GM23338 (cell line): ENCODE data around the gene CD2. TPM values are rescaled to one million over a fixed set of nuclear protein-coding genes. Genes with fewer than 3 reads are reported as not detected.
A peak's percentile ranks its signal among the peaks of the same experiment; 100 is the strongest.

ENCODE experiments used
- ATAC-seq: fragments of 200-7000 bp; cut with Tn5 transposase; 3 replicates; pipeline ENCODE4 v1.9.1; 2020
- DNase-seq: peaks from one replicate; pipeline ENCODE4 v3.0.0-alpha.2; 2015; ENCODE audit warnings: low spot score
- H2AFZ ChIP-seq: fragments of 200-600 bp; sonication (generic); 2 replicates; pipeline ENCODE4 v1.8.0; 2016; ENCODE audit warnings: antibody characterized with exemption, mild to moderate bottlenecking, moderate library complexity
- H3F3A ChIP-seq: fragments of 200-600 bp; sonication (generic); replicated peaks from 2 replicates; pipeline ENCODE4 v1.8.0; 2017; ENCODE audit warnings: antibody characterized with exemption, mixed run types, low read depth
- H3K27ac ChIP-seq: fragments of 200-600 bp; sonication (generic); 2 replicates; pipeline ENCODE4 v1.6.1; 2016; ENCODE audit warnings: low read depth
- H3K27me3 ChIP-seq: fragments of 200-600 bp; sonication (generic); 2 replicates; pipeline ENCODE4 v1.8.0; 2016; ENCODE audit warnings: mild to moderate bottlenecking, mixed run types, moderate library complexity; ENCODE audit not compliant: insufficient read depth
- H3K36me3 ChIP-seq: fragments of 200-600 bp; sonication (generic); 2 replicates; pipeline ENCODE4 v1.8.0; 2016; ENCODE audit warnings: mild to moderate bottlenecking; ENCODE audit not compliant: insufficient read depth
- H3K4me1 ChIP-seq: fragments of 200-600 bp; sonication (generic); 2 replicates; pipeline ENCODE4 v1.8.0; 2016; ENCODE audit warnings: mild to moderate bottlenecking, moderate library complexity; ENCODE audit not compliant: insufficient read depth
- H3K4me2 ChIP-seq: fragments of 200-600 bp; sonication (generic); 2 replicates; pipeline ENCODE4 v1.7.1; 2017; ENCODE audit warnings: mixed run types
- H3K4me3 ChIP-seq: fragments of 200-600 bp; sonication (generic); 2 replicates; pipeline ENCODE4 v1.6.1; 2016; ENCODE audit warnings: mixed run types
- H3K79me2 ChIP-seq: fragments of 200-600 bp; sonication (generic); replicated peaks from 2 replicates; pipeline ENCODE4 v1.8.0; 2017; ENCODE audit warnings: mild to moderate bottlenecking; ENCODE audit not compliant: insufficient read depth
- H3K9me2 ChIP-seq: fragments of 200-600 bp; sonication (generic); 2 replicates; pipeline ENCODE4 v1.8.0; 2017; ENCODE audit not compliant: insufficient read depth
- H4K20me1 ChIP-seq: fragments of 200-600 bp; sonication (generic); replicated peaks from 2 replicates; pipeline ENCODE4 v1.8.0; 2017; ENCODE audit warnings: mild to moderate bottlenecking; ENCODE audit not compliant: insufficient read depth
- H3K27ac Mint-ChIP-seq: 2 replicates; pipeline ENCODE4 v1.8.0; 2020; ENCODE audit warnings: inconsistent platforms, mild to moderate bottlenecking, moderate library complexity, mixed read lengths
- H3K27me3 Mint-ChIP-seq: 3 replicates; pipeline ENCODE4 v1.8.0; 2022; ENCODE audit warnings: low read depth, mild to moderate bottlenecking, moderate library complexity, mixed read lengths, inconsistent platforms; ENCODE audit not compliant: insufficient read depth, poor library complexity
- H3K36me3 Mint-ChIP-seq: 3 replicates; pipeline ENCODE4 v1.8.0; 2021; ENCODE audit warnings: low read depth, mild to moderate bottlenecking, inconsistent platforms, moderate library complexity, mixed read lengths
- H3K4me1 Mint-ChIP-seq: 3 replicates; pipeline ENCODE4 v1.8.0; 2020; ENCODE audit warnings: mild to moderate bottlenecking, inconsistent platforms, mixed read lengths
- H3K4me3 Mint-ChIP-seq: 3 replicates; pipeline ENCODE4 v1.8.0; 2021; ENCODE audit warnings: moderate library complexity, mild to moderate bottlenecking, inconsistent platforms, mixed read lengths
- H3K9me3 Mint-ChIP-seq: 3 replicates; pipeline ENCODE4 v1.8.0; 2020; ENCODE audit warnings: moderate library complexity, mild to moderate bottlenecking, inconsistent platforms, mixed read lengths
- CREB1 ChIP-seq: fragments of 250-450 bp; sonication (Bioruptor Pico); IDR thresholded peaks from 2 replicates; pipeline ENCODE4 v1.5.0; 2020; ENCODE audit warnings: low read depth, mild to moderate bottlenecking, moderate library complexity
- ETS1 ChIP-seq: IDR thresholded peaks from 2 replicates; pipeline ENCODE4 v1.6.1; 2016; ENCODE audit warnings: antibody characterized with exemption
- EZH2 ChIP-seq: fragments of 200-600 bp; sonication (generic); IDR thresholded peaks from one replicate; pipeline ENCODE4 v1.8.0; 2017; ENCODE audit warnings: antibody characterized with exemption, mild to moderate bottlenecking, low read depth; ENCODE audit not compliant: unreplicated experiment
- EZH2phosphoT487 ChIP-seq: fragments of 200-600 bp; sonication (generic); IDR thresholded peaks from one replicate; pipeline ENCODE4 v1.8.1; 2018; ENCODE audit warnings: antibody characterized with exemption; ENCODE audit not compliant: unreplicated experiment
- JUNB ChIP-seq: IDR thresholded peaks from one replicate; pipeline ENCODE4 v1.6.1; 2016; ENCODE audit warnings: antibody characterized with exemption; ENCODE audit not compliant: unreplicated experiment
- NANOG ChIP-seq: IDR thresholded peaks from 2 replicates; pipeline ENCODE4 v1.6.1; 2016; ENCODE audit warnings: antibody characterized with exemption, borderline replicate concordance
- REST ChIP-seq: IDR thresholded peaks from one replicate; pipeline ENCODE4 v1.6.1; 2018; ENCODE audit warnings: antibody characterized with exemption; ENCODE audit not compliant: unreplicated experiment
- STAT1 ChIP-seq: IDR thresholded peaks from one replicate; pipeline ENCODE4 v1.6.1; 2016; ENCODE audit warnings: antibody characterized with exemption; ENCODE audit not compliant: unreplicated experiment
- ZNF114 ChIP-seq: fragments of 250-450 bp; sonication (Bioruptor Pico); IDR thresholded peaks from 2 replicates; pipeline ENCODE4 v1.5.0; 2020; ENCODE audit warnings: mild to moderate bottlenecking, moderate library complexity
- ZNF331 ChIP-seq: fragments of 250-450 bp; sonication (Bioruptor Pico); IDR thresholded peaks from 2 replicates; pipeline ENCODE4 v1.5.0; 2020; ENCODE audit warnings: low read depth, mild to moderate bottlenecking, moderate library complexity
- polyA plus RNA-seq: library from polyadenylated mRNA; unstranded; fragments of >200 nt; fragmentation: Nextera tagmentation; extraction: Ambion mirVana; gene quantifications from 2 replicates; pipeline ENCODE4 v1.2.1, GENCODE V29; 2016
- total RNA-seq: library from RNA; depleted of rRNA; stranded (reverse); fragments of >200 nt; shearing (Covaris generic); gene quantifications from 2 replicates; pipeline ENCODE4 v1.2.3, GENCODE V29; 2014
- TF ChIP-seq, protein P1 (sequence below), 2 experiments: fragments of 200-600 bp in 1 of 2; sonication (generic) in 1 of 2; conservative IDR thresholded peaks; 2 replicates each; pipeline versions ENCODE4 v1.5.1 to v1.6.1; 2016 to 2017; ENCODE audit warnings: antibody characterized with exemption in 2 of 2, low read depth in 2 of 2, mild to moderate bottlenecking in 2 of 2, moderate library complexity in 1 of 2

CD2 gene
- total and polyA plus RNA-seq, 2 experiments from 2014 or later: not detected

DNA sequence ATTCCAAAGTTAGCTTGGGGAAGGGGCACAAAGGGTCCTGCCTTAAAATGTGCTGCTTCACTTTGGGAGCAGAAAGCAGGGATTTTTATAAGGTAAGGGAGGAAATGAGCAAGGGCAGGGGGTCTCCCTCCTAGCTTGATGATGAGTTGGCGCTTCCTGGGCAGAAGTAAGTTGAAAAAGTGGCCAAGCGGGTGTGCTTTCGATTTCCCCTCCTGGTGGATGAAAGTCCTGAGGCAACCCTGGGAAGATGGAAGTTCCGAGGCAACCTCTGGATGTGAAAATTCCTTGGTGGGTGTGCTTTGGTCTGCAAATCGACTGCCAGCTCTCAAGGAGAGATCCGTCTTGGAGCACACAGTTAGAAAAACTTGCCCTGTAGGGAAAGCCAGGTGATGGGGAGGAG is 41.7 kb upstream of the CD2 start:
- Histone ChIP-seq H3K4me3 (peak overlapping the region; percentile 33; the same call in 1 of the 2 replicates), H3K27ac (peak overlapping the region; percentile 90), H3K36me3 (0 out of 2 replicates have a peak, but pooled peaks cover 2% of the 10 kb centered on the region), H3K79me2 (no peaks in the 10 kb centered on the region), H3K9me2 (peaks cover 9% of the 10 kb centered on the region; the same call in 1 of the 2 replicates), H4K20me1 (no peaks in the 10 kb centered on the region), H3K4me2 (peak overlapping the region; percentile 73), H3F3A (peaks cover 11% of the 10 kb centered on the region), H3K4me1 (peaks cover 28% of the 10 kb centered on the region), H3K27me3 (no peaks in the 10 kb centered on the region), H2AFZ (peak overlapping the region; percentile 21)
- Mint-ChIP-seq H3K9me3 (peaks cover 23% of the 10 kb centered on the region; the same call in 2 of the 3 replicates), H3K36me3 (peaks cover 18% of the 10 kb centered on the region; the same call in 2 of the 3 replicates), H3K4me1 (peaks cover 41% of the 10 kb centered on the region), H3K27me3 (peaks cover 6% of the 10 kb centered on the region), H3K4me3 (peak overlapping the region; percentile 48; the same call in 2 of the 3 replicates), H3K27ac (peak overlapping the region; percentile 95)
- TF ChIP-seq STAT1: no peak
- peak; percentile 51; the same call in 1 of the 2 replicates for TF ChIP-seq ETS1
- no peak for TF ChIP-seq JUNB
- no peak for TF ChIP-seq NANOG
- peak; percentile 70 for ATAC-seq
- peak; percentile 64 for DNase-seq

GRCh38 chr1:116713474-116713873 is 40.8 kb upstream of the CD2 start:
- Mint-ChIP-seq H3K36me3 (peaks cover 21% of the 10 kb centered on the region; the same call in 2 of the 3 replicates), H3K9me3 (peaks cover 27% of the 10 kb centered on the region; the same call in 2 of the 3 replicates), H3K27ac (peak overlapping the region; percentile 95), H3K4me3 (peak overlapping the region; percentile 19; the same call in 1 of the 3 replicates), H3K27me3 (peaks cover 4% of the 10 kb centered on the region), H3K4me1 (peaks cover 38% of the 10 kb centered on the region)
- H3K4me2 ChIP-seq: peak overlapping the region; percentile 73; the same call in 1 of the 2 replicates
- H3F3A ChIP-seq: peaks cover 11% of the 10 kb centered on the region
- 0 out of 2 replicates have a peak, but pooled peaks cover 2% of the 10 kb centered on the region for H3K36me3 ChIP-seq
- peaks cover 28% of the 10 kb centered on the region for H3K4me1 ChIP-seq
- no peaks in the 10 kb centered on the region for H3K27me3 ChIP-seq
- H3K79me2 ChIP-seq: no peaks in the 10 kb centered on the region
- no peak overlapping the region for H3K4me3 ChIP-seq
- peak overlapping the region; percentile 90; the same call in 1 of the 2 replicates for H3K27ac ChIP-seq
- peaks cover 11% of the 10 kb centered on the region; the same call in 1 of the 2 replicates for H3K9me2 ChIP-seq
- DNase-seq (no peak), ATAC-seq (no peak)
- peak overlapping the region; percentile 70 for H2AFZ ChIP-seq
- no peaks in the 10 kb centered on the region for H4K20me1 ChIP-seq
- TF ChIP-seq EZH2phosphoT487: no peak
- no peak for TF ChIP-seq EZH2
- TF ChIP-seq, protein P1, sequence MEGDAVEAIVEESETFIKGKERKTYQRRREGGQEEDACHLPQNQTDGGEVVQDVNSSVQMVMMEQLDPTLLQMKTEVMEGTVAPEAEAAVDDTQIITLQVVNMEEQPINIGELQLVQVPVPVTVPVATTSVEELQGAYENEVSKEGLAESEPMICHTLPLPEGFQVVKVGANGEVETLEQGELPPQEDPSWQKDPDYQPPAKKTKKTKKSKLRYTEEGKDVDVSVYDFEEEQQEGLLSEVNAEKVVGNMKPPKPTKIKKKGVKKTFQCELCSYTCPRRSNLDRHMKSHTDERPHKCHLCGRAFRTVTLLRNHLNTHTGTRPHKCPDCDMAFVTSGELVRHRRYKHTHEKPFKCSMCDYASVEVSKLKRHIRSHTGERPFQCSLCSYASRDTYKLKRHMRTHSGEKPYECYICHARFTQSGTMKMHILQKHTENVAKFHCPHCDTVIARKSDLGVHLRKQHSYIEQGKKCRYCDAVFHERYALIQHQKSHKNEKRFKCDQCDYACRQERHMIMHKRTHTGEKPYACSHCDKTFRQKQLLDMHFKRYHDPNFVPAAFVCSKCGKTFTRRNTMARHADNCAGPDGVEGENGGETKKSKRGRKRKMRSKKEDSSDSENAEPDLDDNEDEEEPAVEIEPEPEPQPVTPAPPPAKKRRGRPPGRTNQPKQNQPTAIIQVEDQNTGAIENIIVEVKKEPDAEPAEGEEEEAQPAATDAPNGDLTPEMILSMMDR (conservative IDR thresholded peaks at IDR 0.05; ENCODE audit: low read depth in 2 of 2): no peak
- TF ChIP-seq REST: no peak
- TF ChIP-seq ZNF114 (CRISPR knock-in tag): no peak
- no peak for TF ChIP-seq CREB1 (CRISPR knock-in tag)
- no peak for TF ChIP-seq ZNF331 (CRISPR knock-in tag)
- TF ChIP-seq ETS1: no peak
- TF ChIP-seq NANOG: no peak
